H1 (cell line): ENCODE measurements around the gene PGBD5. TPM values are rescaled to one million over a fixed set of nuclear protein-coding genes. Genes with fewer than 3 reads are reported as not detected.

Experiments used
- EGR1 ChIP-seq: IDR thresholded peaks from 2 replicates; pipeline ENCODE4 v1.6.1; 2011; ENCODE audit warnings: low read depth, low read length, borderline replicate concordance
- JUN ChIP-seq: IDR thresholded peaks from 2 replicates; pipeline ENCODE4 v1.6.1; 2011; ENCODE audit warnings: low read depth, mild to moderate bottlenecking, improper control_type of control experiment, low read length
- POLR2AphosphoS5 ChIP-seq: IDR thresholded peaks from 2 replicates; pipeline ENCODE4 v1.6.1; 2011; ENCODE audit warnings: low read depth, low read length
- TCF12 ChIP-seq: IDR thresholded peaks from 2 replicates; pipeline ENCODE4 v1.6.1; 2011; ENCODE audit warnings: low read depth, mild to moderate bottlenecking, low read length
- polyA plus RNA-seq, 7 experiments: library from polyadenylated mRNA; depleted of rRNA in 3 of 7; stranded (reverse) in 5 of 7; unstranded in 2 of 7; fragments of >200 nt in 5 of 7; fragments of 200-250 nt in 2 of 7; gene quantifications; 1 replicate in 5 of 7; 2 replicates in 1 of 7; 4 replicates in 1 of 7; pipeline versions ENCODE4 v1.2.1 to v1.2.3, GENCODE V29; 2011 to 2013; ENCODE audit warnings: missing spikeins in 2 of 7, mixed read lengths in 2 of 7
- total RNA-seq: library from RNA; stranded (reverse); fragmentation: NEBNext Ultra II Directional; extraction: Animal tissue kit (Norgen Biotek cat#: 25700); gene quantifications from 2 replicates; pipeline ENCODE4 v1.2.1, GENCODE V29; 2021
- TF ChIP-seq, protein P1 (sequence below): IDR thresholded peaks from 2 replicates; pipeline ENCODE4 v1.6.1; 2012; ENCODE audit warnings: low read length, inconsistent platforms

Gene PGBD5
- total and polyA plus RNA-seq, 2 of the 8 experiments (the other 6 are each of a cell fraction or from before 2014, with no cell fraction given), result 16.3 to 18.4 TPM

DNA sequence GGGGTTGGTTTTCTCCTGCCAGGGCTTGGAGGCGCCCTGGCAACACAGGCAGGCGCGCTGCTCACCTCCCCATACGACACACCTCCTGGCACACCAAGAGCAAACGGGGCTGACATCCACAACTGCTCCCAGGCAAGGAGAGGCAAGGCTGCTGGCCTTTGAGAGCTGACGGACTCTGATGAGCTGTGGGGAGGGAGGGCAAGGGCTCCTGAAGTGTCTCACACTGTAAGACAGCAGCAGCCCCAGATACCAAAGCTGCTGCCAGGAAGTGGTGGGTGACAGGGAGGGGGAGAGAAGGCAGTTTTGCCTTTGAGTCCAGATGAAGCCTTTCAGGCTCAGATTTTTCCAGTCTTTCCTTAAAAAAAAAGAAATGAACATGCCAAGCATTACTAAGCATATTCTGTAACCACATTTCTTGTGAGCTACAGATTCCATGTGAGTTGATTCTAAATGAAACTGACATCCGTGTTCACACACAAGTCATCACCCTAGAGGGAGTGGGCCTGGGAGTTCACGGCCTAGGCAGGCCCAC is 24.3 kb downstream of the PGBD5 start (continued):
- TF ChIP-seq, protein P1, sequence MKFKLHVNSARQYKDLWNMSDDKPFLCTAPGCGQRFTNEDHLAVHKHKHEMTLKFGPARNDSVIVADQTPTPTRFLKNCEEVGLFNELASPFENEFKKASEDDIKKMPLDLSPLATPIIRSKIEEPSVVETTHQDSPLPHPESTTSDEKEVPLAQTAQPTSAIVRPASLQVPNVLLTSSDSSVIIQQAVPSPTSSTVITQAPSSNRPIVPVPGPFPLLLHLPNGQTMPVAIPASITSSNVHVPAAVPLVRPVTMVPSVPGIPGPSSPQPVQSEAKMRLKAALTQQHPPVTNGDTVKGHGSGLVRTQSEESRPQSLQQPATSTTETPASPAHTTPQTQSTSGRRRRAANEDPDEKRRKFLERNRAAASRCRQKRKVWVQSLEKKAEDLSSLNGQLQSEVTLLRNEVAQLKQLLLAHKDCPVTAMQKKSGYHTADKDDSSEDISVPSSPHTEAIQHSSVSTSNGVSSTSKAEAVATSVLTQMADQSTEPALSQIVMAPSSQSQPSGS, result no peak
- TF ChIP-seq JUN (no peak), POLR2AphosphoS5 (no peak), EGR1 (no peak), TCF12 (no peak)
